ENCODE data around the gene CNTNAP2. TPM values are rescaled to one million over a fixed set of nuclear protein-coding genes. Genes with fewer than 3 reads are reported as not detected.
"Not testable (repeated sequence)": the region's sequence is repeated elsewhere in the genome, so short reads cannot be mapped to it uniquely, and the experiment has no call there.

Gene CNTNAP2
- total RNA-seq, 3 donors from 2014 or later (not counting 1 experiment from before 2014, with no cell fraction given) = 0.18 to 1.1 TPM; not detected in 1

- ATAC-seq = no peak
- no peaks in the 10 kb centered on the region for H3K4me1 ChIP-seq (ENCODE audit: control insufficient read depth, insufficient read depth, low read length)
- Mint-ChIP-seq H3K9me3 (no peaks in the 10 kb centered on the region), H3K4me3 (no peak overlapping the region), H3K36me3 (no peaks in the 10 kb centered on the region), H3K27me3 (ENCODE audit: low read depth in 2 of 2) (peaks cover 2 to 7% of the 10 kb centered on the region in 2 donors), H3K27ac (no peak overlapping the region), H3K4me1 (no peaks in the 10 kb centered on the region)
- H3K27ac ChIP-seq (ENCODE audit: low read length) = no peak overlapping the region
- H3K36me3 ChIP-seq (ENCODE audit: control insufficient read depth, insufficient read depth, low read length) = no peaks in the 10 kb centered on the region
- intact Hi-C loops (cut with micrococcal nuclease) = no loop called here
- no peaks in the 10 kb centered on the region for H3K27me3 ChIP-seq (ENCODE audit: control insufficient read depth, insufficient read depth, low read length)
- no peaks in the 10 kb centered on the region for H3K9me3 ChIP-seq (ENCODE audit: control insufficient read depth, insufficient read depth, low read length)
- 93% methylated on average over 1 of the region's 1 CpG for WGBS (ENCODE audit: insufficient coverage)
- H3K4me3 ChIP-seq (ENCODE audit: low read length) = no peak overlapping the region
- DNase-seq = no peak
- no peak for TF ChIP-seq CTCF (IDR thresholded peaks at IDR 0.05)
Observed at GRCh38 chr7:148291799-148292198, 2175.2 kb downstream of the CNTNAP2 start.

DNA sequence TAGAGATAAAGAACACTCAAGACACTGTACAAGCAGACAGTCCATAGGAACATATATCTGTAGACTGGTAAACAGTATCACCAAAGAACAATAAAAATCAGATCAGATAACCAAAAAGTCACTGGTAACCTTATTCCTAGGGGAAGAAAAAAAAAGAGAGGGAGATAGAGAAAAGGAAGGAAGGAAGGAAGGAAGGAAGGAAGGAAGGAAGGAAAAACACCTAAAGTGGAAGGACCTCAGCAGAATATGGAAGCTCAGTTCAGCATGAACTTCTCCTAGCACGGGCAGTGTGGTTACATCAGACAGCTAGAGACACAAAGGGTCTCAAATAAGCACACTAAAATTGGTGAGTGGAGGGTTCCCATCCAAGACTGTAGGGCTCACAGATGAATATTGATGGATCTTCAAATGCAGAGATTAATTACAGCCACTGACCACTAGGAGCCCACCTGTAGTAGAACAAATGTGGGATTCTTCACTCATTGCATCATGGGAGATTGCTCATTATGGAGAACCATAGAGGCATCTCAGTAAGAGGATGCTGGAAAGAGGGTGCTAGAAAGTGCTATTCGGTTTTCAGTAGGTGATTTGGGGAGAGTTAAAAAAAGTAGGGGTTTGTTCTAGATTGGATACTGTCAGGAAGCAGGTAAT, 2180.5 kb downstream of the CNTNAP2 start:
- DNase-seq (no peak), ATAC-seq (no peak)
- H3K27ac ChIP-seq (ENCODE audit: low read length) = no peak overlapping the region
- Mint-ChIP-seq H3K36me3 (no peaks in the 10 kb centered on the region), H3K27ac (no peak overlapping the region), H3K27me3 (ENCODE audit: low read depth in 2 of 2) (no peaks in the 10 kb centered on the region), H3K4me3 (no peak overlapping the region), H3K4me1 (no peaks in the 10 kb centered on the region), H3K9me3 (no peaks in the 10 kb centered on the region)
- intact Hi-C loops (cut with micrococcal nuclease) = no loop called here
- H3K36me3 ChIP-seq (ENCODE audit: control insufficient read depth, insufficient read depth, low read length) = no peaks in the 10 kb centered on the region
- no peaks in the 10 kb centered on the region for H3K4me1 ChIP-seq (ENCODE audit: control insufficient read depth, insufficient read depth, low read length)
- WGBS (ENCODE audit: insufficient coverage) = 98% methylated on average over 2 of the region's 2 CpGs
- TF ChIP-seq CTCF (IDR thresholded peaks at IDR 0.05) = no peak
- no peaks in the 10 kb centered on the region for H3K9me3 ChIP-seq (ENCODE audit: control insufficient read depth, insufficient read depth, low read length)
- H3K4me3 ChIP-seq (ENCODE audit: low read length) = no peak overlapping the region
- no peaks in the 10 kb centered on the region for H3K27me3 ChIP-seq (ENCODE audit: control insufficient read depth, insufficient read depth, low read length)

DNA sequence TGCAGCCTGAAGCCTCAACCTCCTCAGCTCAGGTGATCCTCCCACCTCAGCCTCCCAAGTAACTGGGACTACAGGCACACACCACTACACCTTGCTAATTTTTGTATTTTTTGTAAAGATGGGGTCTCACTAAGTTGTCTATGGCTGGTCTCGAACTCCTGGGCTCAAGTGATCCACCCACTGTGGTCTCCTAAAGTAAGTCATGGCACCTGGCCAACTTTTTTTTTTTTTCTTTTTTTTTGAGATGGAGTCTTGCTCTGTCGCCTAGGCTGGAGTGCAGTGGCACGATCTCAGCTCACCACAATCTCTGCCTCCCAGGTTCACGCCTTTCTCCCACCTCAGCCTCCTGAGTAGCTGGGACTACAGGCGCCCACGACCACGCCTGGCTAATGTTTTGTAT, 2182.2 kb downstream of the CNTNAP2 start:
- H3K4me3 Mint-ChIP-seq; H3K27ac ChIP-seq (ENCODE audit: low read length); H3K4me1 ChIP-seq (ENCODE audit: control insufficient read depth, insufficient read depth, low read length); DNase-seq; H3K27ac Mint-ChIP-seq; H3K4me1 Mint-ChIP-seq; H3K36me3 ChIP-seq (ENCODE audit: control insufficient read depth, insufficient read depth, low read length); H3K9me3 ChIP-seq (ENCODE audit: control insufficient read depth, insufficient read depth, low read length); H3K27me3 Mint-ChIP-seq (ENCODE audit: low read depth in 2 of 2); H3K27me3 ChIP-seq (ENCODE audit: control insufficient read depth, insufficient read depth, low read length); ATAC-seq; H3K9me3 Mint-ChIP-seq; H3K36me3 Mint-ChIP-seq; intact Hi-C loops (cut with micrococcal nuclease); H3K4me3 ChIP-seq (ENCODE audit: low read length): not testable (repeated sequence)
- WGBS (ENCODE audit: insufficient coverage) = 72% methylated on average over 4 of the region's 7 CpGs

- DNase-seq = no peak
- H3K36me3 ChIP-seq (ENCODE audit: control insufficient read depth, insufficient read depth, low read length) = no peaks in the 10 kb centered on the region
- H3K4me1 Mint-ChIP-seq = peaks cover 8% of the 10 kb centered on the region in 2 donors
- no peaks in the 10 kb centered on the region for H3K27me3 ChIP-seq (ENCODE audit: control insufficient read depth, insufficient read depth, low read length)
- no peak overlapping the region for H3K27ac ChIP-seq (ENCODE audit: low read length)
- H3K9me3 Mint-ChIP-seq = no peaks in the 10 kb centered on the region
- no peaks in the 10 kb centered on the region for H3K9me3 ChIP-seq (ENCODE audit: control insufficient read depth, insufficient read depth, low read length)
- H3K27me3 Mint-ChIP-seq (ENCODE audit: low read depth in 2 of 2) = no peaks in the 10 kb centered on the region
- no peak for TF ChIP-seq CTCF (IDR thresholded peaks at IDR 0.05)
- H3K4me1 ChIP-seq (ENCODE audit: control insufficient read depth, insufficient read depth, low read length) = peaks cover 8% of the 10 kb centered on the region
- WGBS (ENCODE audit: insufficient coverage) = 80% methylated on average over 10 of the region's 10 CpGs
- H3K27ac Mint-ChIP-seq = no peak overlapping the region
- H3K36me3 Mint-ChIP-seq = no peaks in the 10 kb centered on the region
- no peak overlapping the region for H3K4me3 ChIP-seq (ENCODE audit: low read length)
- intact Hi-C loops (cut with micrococcal nuclease) = no loop called here
- H3K4me3 Mint-ChIP-seq = no peak overlapping the region
- ATAC-seq = no peak
Observed at GRCh38 chr7:148299350-148300276, 2183.0 kb downstream of the CNTNAP2 start.

DNA sequence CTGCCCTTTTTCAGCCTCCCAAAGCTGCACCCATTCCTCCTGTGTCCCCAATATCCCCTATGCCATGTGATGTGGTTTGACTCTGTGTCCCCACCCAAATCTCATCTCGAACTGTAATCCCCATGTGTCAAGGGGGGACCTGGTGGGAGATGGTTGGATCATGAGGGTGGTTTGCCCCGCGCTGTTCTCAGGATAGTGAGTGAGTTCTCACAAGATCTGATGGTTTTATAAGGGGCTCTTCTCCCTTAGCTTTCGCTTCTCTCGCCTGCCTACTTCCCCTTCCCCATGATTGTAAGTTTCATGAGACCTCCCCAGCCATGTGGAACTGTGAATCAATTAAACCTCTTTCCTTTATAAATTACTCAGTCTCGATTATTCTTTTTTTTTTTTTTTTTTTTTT, 2185.8 kb downstream of the CNTNAP2 start:
- H3K36me3 ChIP-seq (ENCODE audit: control insufficient read depth, insufficient read depth, low read length); H3K27ac Mint-ChIP-seq; H3K36me3 Mint-ChIP-seq; H3K9me3 Mint-ChIP-seq; H3K27me3 Mint-ChIP-seq (ENCODE audit: low read depth in 2 of 2); DNase-seq; intact Hi-C loops (cut with micrococcal nuclease); H3K4me3 ChIP-seq (ENCODE audit: low read length); H3K27ac ChIP-seq (ENCODE audit: low read length); H3K9me3 ChIP-seq (ENCODE audit: control insufficient read depth, insufficient read depth, low read length); ATAC-seq; H3K27me3 ChIP-seq (ENCODE audit: control insufficient read depth, insufficient read depth, low read length); H3K4me3 Mint-ChIP-seq: not testable (repeated sequence)
- 82% methylated on average over 5 of the region's 6 CpGs for WGBS (ENCODE audit: insufficient coverage)
- peaks cover 11 to 15% of the 10 kb centered on the region in 2 donors for H3K4me1 Mint-ChIP-seq
- peaks cover 16% of the 10 kb centered on the region for H3K4me1 ChIP-seq (ENCODE audit: control insufficient read depth, insufficient read depth, low read length)

Measured in natural killer cell (primary cell).